Gastrocnemius medialis (tissue), 4 donors: ENCODE data around the gene ATP11A. TPM values are rescaled to one million over a fixed set of nuclear protein-coding genes. Genes with fewer than 3 reads are reported as not detected.
"Not testable (repeated sequence)": the region's sequence is repeated elsewhere in the genome, so short reads cannot be mapped to it uniquely, and the experiment has no call there.

Experiments used
- ATAC-seq, 2 donors: fragments of 150-250 bp; one replicate each; pipeline ENCODE4 v1.9.1; 2016
- DNase-seq, 2 donors: peaks; one replicate each; pipeline ENCODE4 v3.0.0-alpha.2; 2019
- H3K27ac ChIP-seq, 4 donors: fragments of 200-600 bp; sonication (generic); 1 replicate in 1 of 4; 2 replicates in 3 of 4; pipeline ENCODE4 v1.5.1; 2016 to 2018; ENCODE audit warnings: mild to moderate bottlenecking in 2 of 4, moderate library complexity in 1 of 4
- H3K27me3 ChIP-seq, 3 donors: fragments of 200-600 bp; sonication (generic) in 2 of 3; 1 replicate in 1 of 3; 2 replicates in 2 of 3; pipeline versions ENCODE4 v1.5.1 to v1.6.0; 2016 to 2019; ENCODE audit warnings: mild to moderate bottlenecking in 1 of 3, moderate library complexity in 1 of 3
- H3K36me3 ChIP-seq, 2 donors: fragments of 200-600 bp; sonication (generic) in 1 of 2; one replicate each; pipeline ENCODE4 v1.5.1; 2017 to 2018
- H3K4me1 ChIP-seq, 2 donors: fragments of 200-600 bp; sonication (generic) in 1 of 2; one replicate each; pipeline ENCODE4 v1.5.1; 2016 to 2017; ENCODE audit warnings: mild to moderate bottlenecking in 2 of 2
- H3K4me3 ChIP-seq, 4 donors: fragments of 200-600 bp; sonication (generic) in 3 of 4; 1 replicate in 1 of 4; 2 replicates in 3 of 4; pipeline ENCODE4 v1.5.1; 2016 to 2019; ENCODE audit warnings: mild to moderate bottlenecking in 2 of 4
- H3K9me3 ChIP-seq, 3 donors: fragments of 200-600 bp; sonication (generic) in 2 of 3; 1 replicate in 1 of 3; 2 replicates in 2 of 3; pipeline ENCODE4 v1.5.1; 2016 to 2019
- POLR2A ChIP-seq, 2 donors: fragments of 450-650 bp; IDR thresholded peaks; one replicate each; pipeline ENCODE4 v1.6.1; 2017; ENCODE audit warnings: antibody characterized with exemption in 2 of 2, mild to moderate bottlenecking in 2 of 2, moderate library complexity in 2 of 2
- in situ Hi-C, 4 donors: fragments of 200-750 bp; cut with MboI; loops; one replicate each; pipeline versions ENCODE4 v1.15.0 to v1.8.0; 2017; ENCODE audit warnings: low sequenced_read_pairs in 4 of 4
- intact Hi-C: fragments of 100-400 bp; cut with DNase I; formaldehyde crosslinking; loops from one replicate; pipeline ENCODE4 v1.15.1; 2023; ENCODE audit warnings: low total_unique reads
- total RNA-seq, 4 donors: library from RNA; depleted of rRNA; stranded (reverse); fragments of >200 nt; gene quantifications; one replicate each; pipeline versions ENCODE4 v1.1.0 to v1.2.3, GENCODE V29; 2016
- TF ChIP-seq, protein P1 (sequence below), 5 experiments: fragments of 450-650 bp in 3 of 5; fragments of 200-600 bp in 2 of 5; sonication (generic) in 2 of 5; IDR thresholded peaks in 4 of 5; conservative IDR thresholded peaks in 1 of 5; 1 replicate in 4 of 5; 2 replicates in 1 of 5; pipeline ENCODE4 v1.5.1; 2016 to 2019; ENCODE audit warnings: antibody characterized with exemption in 5 of 5, mild to moderate bottlenecking in 3 of 5, moderate library complexity in 3 of 5

Gene ATP11A
- total RNA-seq, 4 donors from 2014 or later, result 10.0 to 14.2 (median 12.6) TPM

DNA sequence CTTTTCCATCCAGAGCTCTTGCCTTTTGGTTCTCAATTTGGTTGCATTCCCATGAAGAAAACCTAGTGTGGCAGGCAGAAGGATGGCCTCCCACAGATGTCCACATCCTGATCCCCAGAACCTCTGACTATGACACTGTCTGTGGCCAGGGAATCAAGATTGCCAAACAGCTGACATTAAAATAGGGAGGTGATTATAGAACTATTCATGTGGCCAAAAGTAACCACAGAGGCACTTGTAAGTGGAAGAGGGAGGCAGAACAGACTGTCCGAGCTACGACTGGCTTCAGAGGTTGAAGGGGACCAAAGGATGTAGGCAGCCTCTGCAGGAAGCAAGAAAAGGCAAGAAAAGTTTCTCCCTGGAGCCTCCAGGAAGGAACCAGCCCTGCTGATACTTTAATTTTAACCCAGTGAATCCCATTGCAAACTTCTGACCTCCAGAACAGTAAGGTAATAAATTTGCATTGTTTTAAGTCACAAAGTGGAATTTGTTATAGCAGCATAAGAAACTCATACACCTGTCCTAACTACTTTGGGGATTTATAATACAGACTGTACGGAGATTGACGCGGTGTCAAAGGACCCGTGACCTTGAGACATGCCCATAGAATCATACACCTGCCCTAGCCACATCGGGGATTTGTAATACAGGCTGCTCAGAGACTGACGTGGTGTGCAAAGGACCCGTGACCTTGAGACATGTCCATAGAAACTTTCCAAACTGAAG is 106.5 kb downstream of the ATP11A start:
- Histone ChIP-seq H3K36me3 (no peaks in the 10 kb centered on the region), H3K27ac (no peak overlapping the region), H3K27me3 (no peaks in the 10 kb centered on the region), H3K9me3 (no peaks in the 10 kb centered on the region), H3K4me3 (no peak overlapping the region), H3K4me1 (no peaks in the 10 kb centered on the region)
- in situ Hi-C loops (no loop called here), intact Hi-C loops (no loop called here)
- TF ChIP-seq, protein P1, sequence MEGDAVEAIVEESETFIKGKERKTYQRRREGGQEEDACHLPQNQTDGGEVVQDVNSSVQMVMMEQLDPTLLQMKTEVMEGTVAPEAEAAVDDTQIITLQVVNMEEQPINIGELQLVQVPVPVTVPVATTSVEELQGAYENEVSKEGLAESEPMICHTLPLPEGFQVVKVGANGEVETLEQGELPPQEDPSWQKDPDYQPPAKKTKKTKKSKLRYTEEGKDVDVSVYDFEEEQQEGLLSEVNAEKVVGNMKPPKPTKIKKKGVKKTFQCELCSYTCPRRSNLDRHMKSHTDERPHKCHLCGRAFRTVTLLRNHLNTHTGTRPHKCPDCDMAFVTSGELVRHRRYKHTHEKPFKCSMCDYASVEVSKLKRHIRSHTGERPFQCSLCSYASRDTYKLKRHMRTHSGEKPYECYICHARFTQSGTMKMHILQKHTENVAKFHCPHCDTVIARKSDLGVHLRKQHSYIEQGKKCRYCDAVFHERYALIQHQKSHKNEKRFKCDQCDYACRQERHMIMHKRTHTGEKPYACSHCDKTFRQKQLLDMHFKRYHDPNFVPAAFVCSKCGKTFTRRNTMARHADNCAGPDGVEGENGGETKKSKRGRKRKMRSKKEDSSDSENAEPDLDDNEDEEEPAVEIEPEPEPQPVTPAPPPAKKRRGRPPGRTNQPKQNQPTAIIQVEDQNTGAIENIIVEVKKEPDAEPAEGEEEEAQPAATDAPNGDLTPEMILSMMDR (IDR thresholded peaks at IDR 0.05 in 4 of 5, conservative IDR thresholded peaks at IDR 0.05 in 1 of 5), result no peak
- TF ChIP-seq POLR2A (IDR thresholded peaks at IDR 0.05), result no peak
- ATAC-seq, result peak in 1 of 2 donors; percentile 90
- no peak for DNase-seq

DNA sequence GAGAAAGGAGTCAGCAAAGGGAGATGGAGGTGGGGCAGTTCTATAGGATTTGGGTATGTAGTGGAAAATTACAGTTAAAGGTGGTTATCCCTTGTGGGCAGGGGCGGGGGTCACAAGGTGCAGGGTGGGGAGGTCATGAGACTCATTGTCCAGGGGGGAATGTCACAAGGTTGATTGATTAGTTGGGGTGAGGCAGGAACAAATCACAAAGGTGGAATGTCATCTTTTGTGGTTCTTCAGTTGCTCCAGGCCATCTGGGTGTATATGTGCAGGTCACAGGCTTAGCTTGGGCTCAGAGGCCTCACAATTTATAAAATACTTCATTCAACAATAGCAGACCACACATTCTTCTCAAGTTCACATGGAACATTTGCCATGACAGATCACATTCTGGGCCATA is 109.6 kb downstream of the ATP11A start:
- Histone ChIP-seq H3K36me3 (no peaks in the 10 kb centered on the region), H3K27me3 (no peaks in the 10 kb centered on the region), H3K9me3 (no peaks in the 10 kb centered on the region), H3K4me3 (no peak overlapping the region), H3K27ac (no peak overlapping the region), H3K4me1 (no peaks in the 10 kb centered on the region)
- DNase-seq (no peak), ATAC-seq (no peak)
- in situ Hi-C loops (no loop called here), intact Hi-C loops (no loop called here)
- no peak for TF ChIP-seq POLR2A (IDR thresholded peaks at IDR 0.05)
- TF ChIP-seq, protein P1 (IDR thresholded peaks at IDR 0.05 in 4 of 5, conservative IDR thresholded peaks at IDR 0.05 in 1 of 5), result no peak

DNA sequence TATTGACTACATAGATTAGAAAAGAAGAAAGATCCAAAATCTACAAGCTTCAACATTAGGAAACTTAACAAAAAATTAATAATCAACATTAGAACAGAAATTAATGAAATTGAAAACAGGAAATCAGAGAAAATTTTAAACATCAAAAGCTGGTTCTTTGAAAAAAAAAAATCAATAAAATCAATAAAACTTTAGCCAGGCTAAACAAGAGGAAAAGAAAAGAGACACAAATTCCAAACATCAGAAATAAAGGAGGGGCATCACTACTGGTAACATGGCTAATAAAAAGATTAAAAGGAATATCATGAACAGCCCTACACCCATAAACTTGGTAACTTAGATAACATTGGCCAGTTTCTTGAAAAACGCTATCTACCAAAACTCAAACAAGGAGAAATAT is 110.2 kb downstream of the ATP11A start:
- in situ Hi-C loops, result no loop called here
- ATAC-seq, result no peak
- Histone ChIP-seq H3K9me3 (no peaks in the 10 kb centered on the region), H3K27ac (no peak overlapping the region), H3K4me1 (no peaks in the 10 kb centered on the region), H3K4me3 (no peak overlapping the region), H3K36me3 (no peaks in the 10 kb centered on the region), H3K27me3 (no peaks in the 10 kb centered on the region)
- DNase-seq, result no peak
- intact Hi-C loops, result no loop called here
- TF ChIP-seq, protein P1 (IDR thresholded peaks at IDR 0.05 in 4 of 5, conservative IDR thresholded peaks at IDR 0.05 in 1 of 5), result no peak
- no peak for TF ChIP-seq POLR2A (IDR thresholded peaks at IDR 0.05)

DNA sequence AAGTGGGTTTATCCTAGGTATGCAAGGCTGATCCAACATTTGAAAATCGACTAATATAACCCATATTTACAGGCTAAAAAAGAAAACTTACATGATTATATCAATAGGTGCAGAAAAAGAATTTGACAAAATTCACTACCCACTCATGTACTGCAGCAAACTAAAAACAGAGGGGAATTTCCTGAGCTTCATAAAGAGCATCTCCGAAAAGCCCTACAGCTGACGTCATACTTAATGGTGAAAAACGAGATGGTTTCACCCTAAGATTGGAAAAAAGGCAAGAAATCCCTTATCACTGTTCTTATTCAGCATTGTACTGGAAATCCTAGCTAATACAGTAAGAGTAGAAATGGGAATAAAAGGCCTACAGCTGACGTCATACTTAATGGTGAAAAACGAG is 111.0 kb downstream of the ATP11A start:
- DNase-seq, in situ Hi-C loops, intact Hi-C loops, H3K27me3 ChIP-seq, H3K4me1 ChIP-seq, H3K27ac ChIP-seq, ATAC-seq, H3K36me3 ChIP-seq, H3K9me3 ChIP-seq, H3K4me3 ChIP-seq: not testable (repeated sequence)

DNA sequence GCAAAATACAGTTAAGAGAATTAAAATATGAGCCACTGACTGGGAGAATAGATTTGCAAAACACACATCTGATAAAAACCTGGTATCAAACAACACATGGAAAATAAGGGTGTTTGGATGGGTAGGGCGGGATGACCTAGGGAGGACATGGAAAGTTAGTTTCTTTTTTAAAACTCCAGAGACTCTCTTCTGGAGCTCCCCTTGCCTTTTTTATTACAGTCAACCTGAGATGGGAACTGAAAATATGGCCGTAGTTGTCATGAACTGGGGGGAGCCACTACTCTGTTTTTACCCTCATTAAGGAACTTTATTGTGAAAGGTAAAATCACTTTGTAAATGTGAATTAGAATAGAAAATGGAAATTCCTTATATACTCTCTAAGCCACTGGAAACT is 113.0 kb downstream of the ATP11A start:
- Histone ChIP-seq H3K36me3 (peaks cover 0 to 10% of the 10 kb centered on the region in 2 donors), H3K4me3 (no peak overlapping the region), H3K27ac (peak overlapping the region in 1 of 4 donors; percentile 7), H3K27me3 (no peaks in the 10 kb centered on the region), H3K9me3 (no peaks in the 10 kb centered on the region), H3K4me1 (no peaks in the 10 kb centered on the region)
- intact Hi-C loops (no loop called here), in situ Hi-C loops (no loop called here)
- no peak for TF ChIP-seq POLR2A (IDR thresholded peaks at IDR 0.05)
- TF ChIP-seq, protein P1 (IDR thresholded peaks at IDR 0.05 in 4 of 5, conservative IDR thresholded peaks at IDR 0.05 in 1 of 5), result no peak
- ATAC-seq, result no peak
- DNase-seq, result no peak
